HepG2 (cell line): Measurements from ENCODE around the gene MYADML2. TPM values are rescaled to one million over a fixed set of nuclear protein-coding genes. Genes with fewer than 3 reads are reported as not detected.
A peak's percentile ranks its signal among the peaks of the same experiment; 100 is the strongest.

Experiments
- FOXA1 ChIP-seq, 2 experiments: fragments of 450-650 bp in 1 of 2; sonication (generic) in 1 of 2; formaldehyde crosslinking in 1 of 2; IDR thresholded peaks; 2 replicates each; pipeline versions ENCODE4 v1.4.0 to v1.6.1; 2016 to 2020; ENCODE audit warnings: missing genetic modification reagents in 1 of 2
- HDAC1 ChIP-seq: sonication (generic); formaldehyde crosslinking; IDR thresholded peaks from 2 replicates; pipeline ENCODE4 v1.5.1; 2020; ENCODE audit warnings: mild to moderate bottlenecking, missing genetic modification reagents
- MAFG ChIP-seq: sonication (generic); formaldehyde crosslinking; IDR thresholded peaks from 2 replicates; pipeline ENCODE4 v1.5.1; 2020; ENCODE audit warnings: mild to moderate bottlenecking, missing genetic modification reagents
- MAZ ChIP-seq, 2 experiments: sonication (generic) in 1 of 2; formaldehyde crosslinking in 1 of 2; IDR thresholded peaks; 2 replicates each; pipeline versions ENCODE4 v1.5.0 to v1.6.1; 2012 to 2020; ENCODE audit warnings: low read depth in 2 of 2, mild to moderate bottlenecking in 2 of 2, borderline replicate concordance in 1 of 2, improper control_type of control experiment in 1 of 2, low read length in 1 of 2, missing genetic modification reagents in 1 of 2, moderate library complexity in 1 of 2
- MYC ChIP-seq: sonication (generic); formaldehyde crosslinking; IDR thresholded peaks from 2 replicates; pipeline ENCODE4 v1.9.0; 2021; ENCODE audit warnings: missing genetic modification reagents, borderline replicate concordance
- NCOA2 ChIP-seq: sonication (generic); formaldehyde crosslinking; IDR thresholded peaks from 2 replicates; pipeline ENCODE4 v1.8.0; 2022; ENCODE audit warnings: inconsistent platforms
- POGZ ChIP-seq: sonication (generic); formaldehyde crosslinking; IDR thresholded peaks from 2 replicates; pipeline ENCODE4 v1.4.0; 2020; ENCODE audit warnings: mild to moderate bottlenecking, missing genetic modification reagents
- SRF ChIP-seq: IDR thresholded peaks from 2 replicates; pipeline ENCODE4 v1.6.1; 2011; ENCODE audit warnings: mild to moderate bottlenecking, low read depth, low read length, moderate library complexity
- TEAD3 ChIP-seq: optimal IDR thresholded peaks from 2 replicates; pipeline ENCODE3; 2016; ENCODE audit warnings: borderline replicate concordance
- YEATS4 ChIP-seq: sonication (generic); formaldehyde crosslinking; IDR thresholded peaks from 2 replicates; pipeline ENCODE4 v1.4.0; 2020; ENCODE audit warnings: missing genetic modification reagents, borderline replicate concordance
- ZFP1 ChIP-seq: IDR thresholded peaks from 2 replicates; pipeline ENCODE4 v1.6.1; 2016
- ZFP36L1 ChIP-seq: sonication (generic); formaldehyde crosslinking; IDR thresholded peaks from 2 replicates; pipeline ENCODE4 v1.8.0; 2022; ENCODE audit warnings: mild to moderate bottlenecking, missing genetic modification reagents, moderate library complexity
- ZNF12 ChIP-seq: sonication (generic); formaldehyde crosslinking; IDR thresholded peaks from 2 replicates; pipeline ENCODE4 v1.5.0; 2020; ENCODE audit warnings: missing genetic modification reagents
- ZNF782 ChIP-seq: sonication (generic); formaldehyde crosslinking; IDR thresholded peaks from 2 replicates; pipeline ENCODE4 v1.4.0; 2020; ENCODE audit warnings: missing genetic modification reagents, mild to moderate bottlenecking, borderline replicate concordance
- polyA plus RNA-seq, 8 experiments: library from polyadenylated mRNA; depleted of rRNA in 3 of 8; stranded (reverse) in 7 of 8; unstranded in 1 of 8; fragments of >200 nt; fragmentation: Illumina TruSeq in 4 of 8; extraction: Trizol in 4 of 8; gene quantifications; 2 replicates each; pipeline versions ENCODE4 v1.2.1 to v1.2.3, GENCODE V29; 2011 to 2016; ENCODE audit warnings: low read depth in 4 of 8, missing spikeins in 1 of 8, mixed read lengths in 1 of 8; ENCODE audit not compliant: insufficient read depth in 1 of 8
- total RNA-seq, 5 experiments: library from RNA; depleted of rRNA; stranded (reverse); fragments of >200 nt; fragmentation: Illumina TruSeq; extraction: Trizol; gene quantifications; 2 replicates each; pipeline ENCODE4 v1.2.3, GENCODE V29; 2016; ENCODE audit warnings: low read depth in 1 of 5
- TF ChIP-seq, protein P1 (sequence below), 2 experiments: IDR thresholded peaks; 2 replicates each; pipeline ENCODE4 v1.6.1; 2011 to 2012; ENCODE audit warnings: low read length in 2 of 2, borderline replicate concordance in 1 of 2, low read depth in 1 of 2, mild to moderate bottlenecking in 1 of 2, moderate library complexity in 1 of 2
- TF ChIP-seq, protein P2 (sequence below): IDR thresholded peaks from 2 replicates; pipeline ENCODE4 v1.6.1; 2016
- TF ChIP-seq, protein P3 (sequence below): sonication (generic); formaldehyde crosslinking; IDR thresholded peaks from 2 replicates; pipeline ENCODE4 v1.8.0; 2022; ENCODE audit warnings: low read depth, missing genetic modification reagents
- TF ChIP-seq, protein P4 (sequence below): sonication (generic); formaldehyde crosslinking; IDR thresholded peaks from 2 replicates; pipeline ENCODE4 v1.5.0; 2020; ENCODE audit warnings: missing genetic modification reagents
- TF ChIP-seq, protein P5 (sequence below): IDR thresholded peaks from 2 replicates; pipeline ENCODE4 v1.6.1; 2016; ENCODE audit warnings: low read depth

The MYADML2 gene
- total and polyA plus RNA-seq, 2 of the 13 experiments (the other 11 are each of a cell fraction or from before 2014, with no cell fraction given) = not detected

DNA sequence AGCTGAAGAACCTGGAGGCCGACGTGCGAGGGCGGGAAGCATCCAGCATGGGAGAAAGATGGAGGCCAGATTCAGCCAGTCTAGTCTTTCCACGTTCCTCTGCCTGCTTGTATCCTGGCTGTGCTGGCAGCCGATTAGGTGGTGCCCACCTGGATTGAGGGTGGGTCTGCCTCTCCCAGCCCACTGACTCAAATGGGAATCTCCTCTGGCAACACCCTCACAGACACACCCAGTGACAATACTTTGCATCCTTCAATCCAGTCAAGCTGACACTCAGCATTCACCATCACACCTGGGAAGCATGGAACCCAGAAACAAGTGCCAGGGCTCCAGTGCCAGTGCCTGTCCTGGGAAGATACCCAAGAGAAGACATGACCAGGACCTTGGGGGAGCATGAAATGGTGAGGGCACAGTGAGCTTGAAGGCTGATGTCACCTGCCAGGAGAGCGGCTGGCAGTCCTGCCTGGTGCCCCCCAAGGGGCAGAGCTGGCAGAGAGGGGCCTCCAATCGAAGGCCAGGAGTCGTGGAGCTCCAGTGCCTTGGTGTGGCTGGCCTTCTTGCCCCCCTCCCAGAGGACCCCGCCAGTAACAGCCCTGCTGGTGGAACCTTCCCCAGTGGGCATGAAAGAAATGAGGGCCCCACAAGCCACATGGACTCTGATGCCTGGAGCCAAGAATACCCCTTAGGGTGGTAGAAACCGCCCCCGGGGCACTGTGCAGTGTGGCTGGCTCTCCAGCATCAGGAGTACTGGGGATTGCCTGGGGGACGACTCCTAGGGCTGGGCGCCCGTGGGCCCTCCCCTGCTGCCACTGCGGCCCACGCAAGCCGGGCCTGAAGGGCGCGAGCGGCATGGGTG, 45.6 kb downstream of the MYADML2 start (continued):
- TF ChIP-seq, protein P1, sequence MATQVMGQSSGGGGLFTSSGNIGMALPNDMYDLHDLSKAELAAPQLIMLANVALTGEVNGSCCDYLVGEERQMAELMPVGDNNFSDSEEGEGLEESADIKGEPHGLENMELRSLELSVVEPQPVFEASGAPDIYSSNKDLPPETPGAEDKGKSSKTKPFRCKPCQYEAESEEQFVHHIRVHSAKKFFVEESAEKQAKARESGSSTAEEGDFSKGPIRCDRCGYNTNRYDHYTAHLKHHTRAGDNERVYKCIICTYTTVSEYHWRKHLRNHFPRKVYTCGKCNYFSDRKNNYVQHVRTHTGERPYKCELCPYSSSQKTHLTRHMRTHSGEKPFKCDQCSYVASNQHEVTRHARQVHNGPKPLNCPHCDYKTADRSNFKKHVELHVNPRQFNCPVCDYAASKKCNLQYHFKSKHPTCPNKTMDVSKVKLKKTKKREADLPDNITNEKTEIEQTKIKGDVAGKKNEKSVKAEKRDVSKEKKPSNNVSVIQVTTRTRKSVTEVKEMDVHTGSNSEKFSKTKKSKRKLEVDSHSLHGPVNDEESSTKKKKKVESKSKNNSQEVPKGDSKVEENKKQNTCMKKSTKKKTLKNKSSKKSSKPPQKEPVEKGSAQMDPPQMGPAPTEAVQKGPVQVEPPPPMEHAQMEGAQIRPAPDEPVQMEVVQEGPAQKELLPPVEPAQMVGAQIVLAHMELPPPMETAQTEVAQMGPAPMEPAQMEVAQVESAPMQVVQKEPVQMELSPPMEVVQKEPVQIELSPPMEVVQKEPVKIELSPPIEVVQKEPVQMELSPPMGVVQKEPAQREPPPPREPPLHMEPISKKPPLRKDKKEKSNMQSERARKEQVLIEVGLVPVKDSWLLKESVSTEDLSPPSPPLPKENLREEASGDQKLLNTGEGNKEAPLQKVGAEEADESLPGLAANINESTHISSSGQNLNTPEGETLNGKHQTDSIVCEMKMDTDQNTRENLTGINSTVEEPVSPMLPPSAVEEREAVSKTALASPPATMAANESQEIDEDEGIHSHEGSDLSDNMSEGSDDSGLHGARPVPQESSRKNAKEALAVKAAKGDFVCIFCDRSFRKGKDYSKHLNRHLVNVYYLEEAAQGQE (IDR thresholded peaks at IDR 0.05; ENCODE audit: borderline replicate concordance in 1 of 2, low read depth in 1 of 2, low read length in 2 of 2) = no peak
- TF ChIP-seq MYC (CRISPR knock-in tag) (peak; percentile 5; the same call in 1 of the 2 replicates), POGZ (CRISPR knock-in tag) (no peak), ZFP36L1 (CRISPR knock-in tag) (no peak), FOXA1 (IDR thresholded peaks at IDR 0.05) (no peak), FOXA1 (CRISPR knock-in tag; IDR thresholded peaks at IDR 0.05) (0 out of 2 replicates have a peak, but pooled peaks have one; percentile 7), MAFG (CRISPR knock-in tag) (peak; percentile 58; the same call in 1 of the 2 replicates), YEATS4 (CRISPR knock-in tag) (no peak), TEAD3 (CRISPR knock-in tag) (no peak), SRF (no peak), HDAC1 (CRISPR knock-in tag) (no peak), ZNF782 (CRISPR knock-in tag) (no peak), NCOA2 (CRISPR knock-in tag) (no peak), MAZ (IDR thresholded peaks at IDR 0.05; ENCODE audit: borderline replicate concordance, low read depth, low read length) (no peak), MAZ (CRISPR knock-in tag; IDR thresholded peaks at IDR 0.05; ENCODE audit: low read depth) (no peak), ZFP1 (CRISPR knock-in tag) (no peak), ZNF12 (CRISPR knock-in tag) (no peak)
- TF ChIP-seq, protein P2, sequence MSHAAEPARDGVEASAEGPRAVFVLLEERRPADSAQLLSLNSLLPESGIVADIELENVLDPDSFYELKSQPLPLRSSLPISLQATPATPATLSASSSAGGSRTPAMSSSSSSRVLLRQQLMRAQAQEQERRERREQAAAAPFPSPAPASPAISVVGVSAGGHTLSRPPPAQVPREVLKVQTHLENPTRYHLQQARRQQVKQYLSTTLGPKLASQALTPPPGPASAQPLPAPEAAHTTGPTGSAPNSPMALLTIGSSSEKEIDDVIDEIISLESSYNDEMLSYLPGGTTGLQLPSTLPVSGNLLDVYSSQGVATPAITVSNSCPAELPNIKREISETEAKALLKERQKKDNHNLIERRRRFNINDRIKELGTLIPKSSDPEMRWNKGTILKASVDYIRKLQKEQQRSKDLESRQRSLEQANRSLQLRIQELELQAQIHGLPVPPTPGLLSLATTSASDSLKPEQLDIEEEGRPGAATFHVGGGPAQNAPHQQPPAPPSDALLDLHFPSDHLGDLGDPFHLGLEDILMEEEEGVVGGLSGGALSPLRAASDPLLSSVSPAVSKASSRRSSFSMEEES = peak; percentile 18; the same call in 1 of the 2 replicates
- TF ChIP-seq, protein P3, sequence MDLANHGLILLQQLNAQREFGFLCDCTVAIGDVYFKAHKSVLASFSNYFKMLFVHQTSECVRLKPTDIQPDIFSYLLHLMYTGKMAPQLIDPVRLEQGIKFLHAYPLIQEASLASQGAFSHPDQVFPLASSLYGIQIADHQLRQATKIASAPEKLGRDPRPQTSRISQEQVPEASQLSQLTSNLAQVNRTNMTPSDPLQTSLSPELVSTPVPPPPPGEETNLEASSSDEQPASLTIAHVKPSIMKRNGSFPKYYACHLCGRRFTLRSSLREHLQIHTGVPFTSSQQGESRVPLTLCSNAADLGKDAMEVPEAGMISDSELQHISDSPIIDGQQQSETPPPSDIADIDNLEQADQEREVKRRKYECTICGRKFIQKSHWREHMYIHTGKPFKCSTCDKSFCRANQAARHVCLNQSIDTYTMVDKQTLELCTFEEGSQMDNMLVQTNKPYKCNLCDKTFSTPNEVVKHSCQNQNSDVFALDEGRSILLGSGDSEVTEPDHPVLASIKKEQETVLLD (CRISPR knock-in tag) = no peak
- TF ChIP-seq, protein P4, sequence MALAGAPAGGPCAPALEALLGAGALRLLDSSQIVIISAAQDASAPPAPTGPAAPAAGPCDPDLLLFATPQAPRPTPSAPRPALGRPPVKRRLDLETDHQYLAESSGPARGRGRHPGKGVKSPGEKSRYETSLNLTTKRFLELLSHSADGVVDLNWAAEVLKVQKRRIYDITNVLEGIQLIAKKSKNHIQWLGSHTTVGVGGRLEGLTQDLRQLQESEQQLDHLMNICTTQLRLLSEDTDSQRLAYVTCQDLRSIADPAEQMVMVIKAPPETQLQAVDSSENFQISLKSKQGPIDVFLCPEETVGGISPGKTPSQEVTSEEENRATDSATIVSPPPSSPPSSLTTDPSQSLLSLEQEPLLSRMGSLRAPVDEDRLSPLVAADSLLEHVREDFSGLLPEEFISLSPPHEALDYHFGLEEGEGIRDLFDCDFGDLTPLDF (CRISPR knock-in tag) = 0 out of 2 replicates have a peak, but pooled peaks have one; percentile 17
- TF ChIP-seq, protein P5, sequence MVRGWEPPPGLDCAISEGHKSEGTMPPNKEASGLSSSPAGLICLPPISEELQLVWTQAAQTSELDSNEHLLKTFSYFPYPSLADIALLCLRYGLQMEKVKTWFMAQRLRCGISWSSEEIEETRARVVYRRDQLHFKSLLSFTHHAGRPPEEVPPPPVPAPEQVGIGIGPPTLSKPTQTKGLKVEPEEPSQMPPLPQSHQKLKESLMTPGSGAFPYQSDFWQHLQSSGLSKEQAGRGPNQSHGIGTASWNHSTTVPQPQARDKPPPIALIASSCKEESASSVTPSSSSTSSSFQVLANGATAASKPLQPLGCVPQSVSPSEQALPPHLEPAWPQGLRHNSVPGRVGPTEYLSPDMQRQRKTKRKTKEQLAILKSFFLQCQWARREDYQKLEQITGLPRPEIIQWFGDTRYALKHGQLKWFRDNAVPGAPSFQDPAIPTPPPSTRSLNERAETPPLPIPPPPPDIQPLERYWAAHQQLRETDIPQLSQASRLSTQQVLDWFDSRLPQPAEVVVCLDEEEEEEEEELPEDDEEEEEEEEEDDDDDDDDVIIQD = no peak
